OCI-LY1 (cell line): Measurements from ENCODE around the gene TRIM22.

Experiments
- CTCF ChIP-seq: fragments of 200-600 bp; sonication (generic), shearing (Covaris generic); IDR thresholded peaks from 2 replicates; pipeline ENCODE4 v1.5.1; 2017; ENCODE audit warnings: mild to moderate bottlenecking, antibody characterized with exemption, low read length, moderate library complexity, mixed read lengths
- EZH2 ChIP-seq: fragments of 200-600 bp; sonication (generic), shearing (Covaris generic); IDR thresholded peaks from 2 replicates; pipeline ENCODE4 v1.8.0; 2017; ENCODE audit warnings: borderline replicate concordance, mixed run types, mild to moderate bottlenecking, antibody characterized with exemption, low read length, moderate library complexity, mixed read lengths

DNA sequence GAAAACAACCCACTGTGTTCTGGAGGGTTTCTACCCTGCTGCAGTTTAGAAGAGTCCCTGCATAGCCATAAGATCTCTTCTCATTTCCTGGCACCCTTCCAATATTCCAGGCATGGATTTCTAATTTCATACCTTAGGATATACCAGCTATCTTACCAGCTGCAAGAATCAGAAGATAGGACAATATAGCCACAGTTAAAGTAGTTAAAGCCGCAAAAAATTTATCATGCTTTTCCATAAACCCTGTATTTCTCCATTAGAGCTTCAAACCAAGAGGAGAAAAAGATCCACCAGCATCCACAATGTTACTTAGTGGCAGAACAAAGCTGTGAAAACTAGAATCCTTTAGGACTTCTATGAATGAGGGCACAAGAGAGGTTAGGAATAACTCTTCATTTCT is 38.1 kb downstream of the TRIM22 start:
- no peak for TF ChIP-seq CTCF
- TF ChIP-seq EZH2, result no peak
